AG04450 (cell line): ENCODE data around the gene SMIM34. TPM values are rescaled to one million over a fixed set of nuclear protein-coding genes. Genes with fewer than 3 reads are reported as not detected.

Experiments
- CTCF ChIA-PET: fragments of 300-600, 350-600 bp; formaldehyde crosslinking; extraction: SDS; loops from one replicate; lab custom pipeline; 2022; ENCODE audit warnings: antibody characterized with exemption, inconsistent platforms; lab: Charles Lee
- POLR2A ChIA-PET: fragments of 350-600 bp; formaldehyde crosslinking; extraction: SDS; loops from one replicate; lab custom pipeline; 2021; ENCODE audit warnings: antibody characterized with exemption, inconsistent platforms; lab: Yijun Ruan, JAX
- DNase-seq: peaks from one replicate; pipeline ENCODE4 v3.0.0-alpha.2; 2011; ENCODE audit warnings: low read depth, low spot score
- H3K27ac ChIP-seq: one replicate; pipeline ENCODE4 v1.5.1; 2012; ENCODE audit warnings: low read depth, low read length, control low read depth
- H3K27me3 ChIP-seq: one replicate; pipeline ENCODE4 v1.6.0; 2012; ENCODE audit warnings: low read length; ENCODE audit not compliant: control insufficient read depth, insufficient read depth
- H3K4me3 ChIP-seq: 2 replicates; pipeline ENCODE4 v1.5.1; 2011; ENCODE audit warnings: mild to moderate bottlenecking, low read depth, low read length, control low read depth
- H3K9me3 ChIP-seq: 2 replicates; pipeline ENCODE4 v1.5.1; 2012; ENCODE audit warnings: low read length; ENCODE audit not compliant: control insufficient read depth, insufficient read depth
- CTCF ChIP-seq: IDR thresholded peaks from 2 replicates; pipeline ENCODE4 v1.5.1; 2011; ENCODE audit warnings: low read depth, low read length, control low read depth, inconsistent platforms
- polyA plus RNA-seq: library from polyadenylated mRNA; depleted of rRNA; stranded (reverse); fragments of >200 nt; gene quantifications from 2 replicates; pipeline ENCODE4 v1.2.3, GENCODE V29; 2011; rRNA removed
- small RNA-seq: library from RNA; depleted of rRNA; stranded (forward); fragments of <200 nt; gene quantifications from one replicate; pipeline ENCODE3, GENCODE V24; 2012; ENCODE audit warnings: low read depth; ENCODE audit not compliant: insufficient read length

SMIM34 gene
- polyA plus RNA-seq, 1 experiment = not detected

GRCh38 chr21:34372321-34372720, 51.4 kb downstream of the SMIM34 start:
- Histone ChIP-seq H3K4me3 (no peak overlapping the region), H3K27ac (no peak overlapping the region), H3K9me3 (no peaks in the 10 kb centered on the region), H3K27me3 (peaks cover 3% of the 10 kb centered on the region)
- ChIA-PET CTCF (interaction anchor here (1.7 kb wide), 1 partner anchor 10 kb away, joined by 4 read pairs; no protein-coding TSS in a partner anchor), POLR2A (no interaction called here)
- no peak for TF ChIP-seq CTCF
- DNase-seq = no peak

GRCh38 chr21:34369741-34370140, 54.0 kb downstream of the SMIM34 start:
- no peaks in the 10 kb centered on the region for H3K9me3 ChIP-seq
- no peak overlapping the region for H3K27ac ChIP-seq
- H3K27me3 ChIP-seq = peaks cover 3% of the 10 kb centered on the region
- POLR2A ChIA-PET = no interaction called here
- no peak for TF ChIP-seq CTCF
- DNase-seq = no peak
- CTCF ChIA-PET = no interaction called here
- no peak overlapping the region for H3K4me3 ChIP-seq

Small RNA genes within 50 kb of the gene (small RNA-seq; reads per million reads assigned to genes)
- gene RF00614 = not detected

Other genes with a start within 250 kb of the SMIM34 start
- gene KCNE2, start 59.9 kb downstream of the SMIM34 start, polyA plus RNA-seq = not detected in 2 replicates
- gene SMIM11, start 48.4 kb downstream of the SMIM34 start, polyA plus RNA-seq = 7.5 and 15.1 TPM in 2 replicates
- 0.38 and 0.52 TPM in 2 replicates for gene KCNE1, start 88.3 kb upstream of the SMIM34 start, polyA plus RNA-seq
- gene RCAN1, start 191.2 kb upstream of the SMIM34 start, polyA plus RNA-seq = 50.6 and 55.3 TPM in 2 replicates
- 0.02 TPM in 1 of 2 replicates, not detected in the other for gene CLIC6, start 245.0 kb upstream of the SMIM34 start, polyA plus RNA-seq